ENCODE data around the gene REXO2. TPM values are rescaled to one million over a fixed set of nuclear protein-coding genes. Genes with fewer than 3 reads are reported as not detected.

REXO2 gene
- total and polyA plus RNA-seq, 2 of the 13 experiments (the other 11 are each of a cell fraction or from before 2014, with no cell fraction given) = 95.6 to 104 TPM

DNA sequence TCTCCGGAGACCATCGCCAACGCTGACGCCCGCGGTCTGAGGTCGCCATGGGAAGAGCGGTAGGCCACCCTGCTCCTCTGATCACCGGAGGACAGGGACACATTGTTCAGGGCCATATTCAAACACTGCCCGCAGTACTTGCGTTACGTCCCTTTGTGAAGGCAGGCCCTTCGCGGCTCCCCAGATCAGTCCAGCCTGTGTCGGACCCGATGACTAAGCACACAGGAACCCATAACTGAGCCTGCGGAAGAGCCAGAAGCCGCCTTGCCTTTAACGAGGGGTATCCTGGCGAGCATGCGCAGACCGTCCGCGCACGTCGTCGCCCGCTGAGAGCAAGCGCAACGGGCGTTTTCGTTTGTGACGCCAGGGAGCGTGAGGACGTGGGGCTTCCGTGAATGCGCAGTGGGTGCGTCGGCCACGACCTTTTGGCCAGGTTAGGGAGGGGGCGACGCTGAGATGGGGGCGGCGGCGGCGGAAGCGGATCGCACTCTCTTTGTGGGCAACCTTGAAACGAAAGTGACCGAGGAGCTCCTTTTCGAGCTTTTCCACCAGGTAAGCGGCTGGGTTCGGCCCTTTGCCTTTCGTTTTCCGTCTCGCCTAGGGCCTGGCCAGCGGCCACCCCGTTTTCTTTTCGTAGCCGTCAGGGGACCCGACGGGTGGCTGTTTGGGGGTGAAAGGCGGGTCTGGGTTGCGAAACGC is 38.9 kb upstream of the REXO2 start, which contains the start of the genes C11orf71 and RBM7 (continued):
- TF ChIP-seq FOXK1 (CRISPR knock-in tag; IDR thresholded peaks at IDR 0.05; ENCODE audit: borderline replicate concordance, low read depth) (peak; percentile 61; the same call in 1 of the 2 replicates), ZNF75D (CRISPR knock-in tag; IDR thresholded peaks at IDR 0.05; ENCODE audit: borderline replicate concordance) (no peak), MLLT10 (CRISPR knock-in tag; IDR thresholded peaks at IDR 0.05) (no peak), FOXK2 (IDR thresholded peaks at IDR 0.05) (0 out of 2 replicates have a peak, but pooled peaks have one; percentile 17), ZNF317 (CRISPR knock-in tag; IDR thresholded peaks at IDR 0.05) (peak; percentile 84), ZC3H4 (CRISPR knock-in tag; IDR thresholded peaks at IDR 0.05; ENCODE audit: borderline replicate concordance) (0 out of 2 replicates have a peak, but pooled peaks have one; percentile 54), YY1 (IDR thresholded peaks at IDR 0.05; ENCODE audit: insufficient read depth, insufficient replicate concordance, low read depth, low read length) (peak; percentile 60), ZFP41 (CRISPR knock-in tag; IDR thresholded peaks at IDR 0.05; ENCODE audit: borderline replicate concordance) (no peak; the same call in 1 of the 2 replicates), KAT2B (IDR thresholded peaks at IDR 0.05; ENCODE audit: borderline replicate concordance, low read depth, low read length) (no peak), ZNF670 (CRISPR knock-in tag; IDR thresholded peaks at IDR 0.05; ENCODE audit: borderline replicate concordance) (peak; percentile 54; the same call in 1 of the 2 replicates), KLF6 (CRISPR knock-in tag; IDR thresholded peaks at IDR 0.05) (no peak; the same call in 1 of the 2 replicates), ZFP36L1 (CRISPR knock-in tag; IDR thresholded peaks at IDR 0.05) (0 out of 2 replicates have a peak, but pooled peaks have one; percentile 42), MZF1 (CRISPR knock-in tag; IDR thresholded peaks at IDR 0.05; ENCODE audit: borderline replicate concordance) (0 out of 2 replicates have a peak, but pooled peaks have one; percentile 77), ZNF569 (CRISPR knock-in tag; IDR thresholded peaks at IDR 0.05; ENCODE audit: borderline replicate concordance) (0 out of 2 replicates have a peak, but pooled peaks have one; percentile 76), ZNF572 (CRISPR knock-in tag; IDR thresholded peaks at IDR 0.05) (peak; percentile 49; the same call in 1 of the 2 replicates), HDAC1 (CRISPR knock-in tag; IDR thresholded peaks at IDR 0.05) (peak; percentile 91), ZNF749 (CRISPR knock-in tag; IDR thresholded peaks at IDR 0.05; ENCODE audit: borderline replicate concordance) (no peak), ELF4 (CRISPR knock-in tag; IDR thresholded peaks at IDR 0.05; ENCODE audit: borderline replicate concordance) (peak; percentile 95; the same call in 1 of the 2 replicates), PRPF4 (IDR thresholded peaks at IDR 0.05; ENCODE audit: low read depth, low read length, poor library complexity, severe bottlenecking) (no peak), NCOA1 (CRISPR knock-in tag; IDR thresholded peaks at IDR 0.05) (no peak), ZNF619 (CRISPR knock-in tag; IDR thresholded peaks at IDR 0.05) (0 out of 2 replicates have a peak, but pooled peaks have one; percentile 21), ZNF792 (CRISPR knock-in tag; IDR thresholded peaks at IDR 0.05) (peak; percentile 37), ZNF570 (CRISPR knock-in tag; IDR thresholded peaks at IDR 0.05; ENCODE audit: borderline replicate concordance) (no peak)
- TF ChIP-seq, protein P1, sequence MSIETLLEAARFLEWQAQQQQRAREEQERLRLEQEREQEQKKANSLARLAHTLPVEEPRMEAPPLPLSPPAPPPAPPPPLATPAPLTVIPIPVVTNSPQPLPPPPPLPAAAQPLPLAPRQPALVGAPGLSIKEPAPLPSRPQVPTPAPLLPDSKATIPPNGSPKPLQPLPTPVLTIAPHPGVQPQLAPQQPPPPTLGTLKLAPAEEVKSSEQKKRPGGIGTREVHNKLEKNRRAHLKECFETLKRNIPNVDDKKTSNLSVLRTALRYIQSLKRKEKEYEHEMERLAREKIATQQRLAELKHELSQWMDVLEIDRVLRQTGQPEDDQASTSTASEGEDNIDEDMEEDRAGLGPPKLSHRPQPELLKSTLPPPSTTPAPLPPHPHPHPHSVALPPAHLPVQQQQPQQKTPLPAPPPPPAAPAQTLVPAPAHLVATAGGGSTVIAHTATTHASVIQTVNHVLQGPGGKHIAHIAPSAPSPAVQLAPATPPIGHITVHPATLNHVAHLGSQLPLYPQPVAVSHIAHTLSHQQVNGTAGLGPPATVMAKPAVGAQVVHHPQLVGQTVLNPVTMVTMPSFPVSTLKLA (IDR thresholded peaks at IDR 0.05) = peak; percentile 58
- TF ChIP-seq, protein P2, sequence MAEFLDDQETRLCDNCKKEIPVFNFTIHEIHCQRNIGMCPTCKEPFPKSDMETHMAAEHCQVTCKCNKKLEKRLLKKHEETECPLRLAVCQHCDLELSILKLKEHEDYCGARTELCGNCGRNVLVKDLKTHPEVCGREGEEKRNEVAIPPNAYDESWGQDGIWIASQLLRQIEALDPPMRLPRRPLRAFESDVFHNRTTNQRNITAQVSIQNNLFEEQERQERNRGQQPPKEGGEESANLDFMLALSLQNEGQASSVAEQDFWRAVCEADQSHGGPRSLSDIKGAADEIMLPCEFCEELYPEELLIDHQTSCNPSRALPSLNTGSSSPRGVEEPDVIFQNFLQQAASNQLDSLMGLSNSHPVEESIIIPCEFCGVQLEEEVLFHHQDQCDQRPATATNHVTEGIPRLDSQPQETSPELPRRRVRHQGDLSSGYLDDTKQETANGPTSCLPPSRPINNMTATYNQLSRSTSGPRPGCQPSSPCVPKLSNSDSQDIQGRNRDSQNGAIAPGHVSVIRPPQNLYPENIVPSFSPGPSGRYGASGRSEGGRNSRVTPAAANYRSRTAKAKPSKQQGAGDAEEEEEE (CRISPR knock-in tag; IDR thresholded peaks at IDR 0.05; ENCODE audit: borderline replicate concordance) = peak; percentile 79; the same call in 1 of the 2 replicates
- TF ChIP-seq, protein P3, sequence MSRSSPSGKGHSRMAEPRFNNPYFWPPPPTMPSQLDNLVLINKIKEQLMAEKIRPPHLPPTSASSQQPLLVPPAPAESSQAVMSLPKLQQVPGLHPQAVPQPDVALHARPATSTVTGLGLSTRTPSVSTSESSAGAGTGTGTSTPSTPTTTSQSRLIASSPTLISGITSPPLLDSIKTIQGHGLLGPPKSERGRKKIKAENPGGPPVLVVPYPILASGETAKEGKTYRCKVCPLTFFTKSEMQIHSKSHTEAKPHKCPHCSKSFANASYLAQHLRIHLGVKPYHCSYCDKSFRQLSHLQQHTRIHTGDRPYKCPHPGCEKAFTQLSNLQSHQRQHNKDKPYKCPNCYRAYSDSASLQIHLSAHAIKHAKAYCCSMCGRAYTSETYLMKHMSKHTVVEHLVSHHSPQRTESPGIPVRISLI (CRISPR knock-in tag; IDR thresholded peaks at IDR 0.05; ENCODE audit: borderline replicate concordance) = 0 out of 2 replicates have a peak, but pooled peaks have one; percentile 22

All from HepG2 (cell line).